Ascending aorta (tissue), 2 donors: ENCODE measurements around the gene AR. TPM values are rescaled to one million over a fixed set of nuclear protein-coding genes. Genes with fewer than 3 reads are reported as not detected.

ENCODE experiments used
- DNase-seq, 2 donors: peaks; one replicate each; pipeline ENCODE4 v3.0.0-alpha.2; 2019; ENCODE audit warnings: low spot score in 2 of 2
- H3K27ac ChIP-seq, 2 donors: fragments of 200-600 bp; sonication (generic); one replicate each; pipeline ENCODE4 v1.5.1; 2016 to 2017; ENCODE audit warnings: mild to moderate bottlenecking in 1 of 2
- H3K27me3 ChIP-seq: fragments of 200-600 bp; sonication (generic); one replicate; pipeline ENCODE4 v1.5.1; 2017
- H3K36me3 ChIP-seq, 2 donors: fragments of 200-600 bp; sonication (generic); one replicate each; pipeline ENCODE4 v1.5.1; 2016
- H3K4me1 ChIP-seq, 2 donors: fragments of 200-600 bp; sonication (generic); one replicate each; pipeline ENCODE4 v1.5.1; 2016 to 2017; ENCODE audit warnings: mild to moderate bottlenecking in 1 of 2
- H3K4me3 ChIP-seq, 2 donors: fragments of 200-600 bp; sonication (generic); one replicate each; pipeline ENCODE4 v1.5.1; 2016 to 2017; ENCODE audit warnings: mild to moderate bottlenecking in 1 of 2
- H3K9me3 ChIP-seq, 2 donors: fragments of 200-600 bp; sonication (generic); one replicate each; pipeline ENCODE4 v1.5.1; 2016
- CTCF ChIP-seq, 3 experiments: fragments of 200-600 bp in 2 of 3; fragments of 450-650 bp in 1 of 3; sonication (generic) in 2 of 3; IDR thresholded peaks; one replicate each; pipeline ENCODE4 v1.5.1; 2016 to 2019; ENCODE audit warnings: antibody characterized with exemption in 3 of 3, mild to moderate bottlenecking in 1 of 3, moderate library complexity in 1 of 3
- intact Hi-C: fragments of 100-400 bp; cut with DNase I; formaldehyde crosslinking; loops from one replicate; pipeline ENCODE4 v1.15.1; 2023
- total RNA-seq: library from RNA; depleted of rRNA; stranded (reverse); fragments of >200 nt; gene quantifications from one replicate; pipeline ENCODE4 v1.1.0, GENCODE V29; 2016

Gene AR
- total RNA-seq, 1 donor from 2014 or later, result 16.3 TPM

GRCh38 chrX:67730296-67730695 is 186.5 kb downstream of the AR start:
- intact Hi-C loops, result no loop called here
- Histone ChIP-seq H3K27ac (no peak overlapping the region), H3K9me3 (no peaks in the 10 kb centered on the region), H3K27me3 (no peaks in the 10 kb centered on the region), H3K4me1 (no peaks in the 10 kb centered on the region), H3K4me3 (no peak overlapping the region), H3K36me3 (no peaks in the 10 kb centered on the region)
- TF ChIP-seq CTCF (IDR thresholded peaks at IDR 0.05), result no peak
- no peak for DNase-seq

GRCh38 chrX:67731061-67731460 is 187.2 kb downstream of the AR start:
- no peak overlapping the region for H3K4me3 ChIP-seq
- intact Hi-C loops, result no loop called here
- H3K27ac ChIP-seq, result no peak overlapping the region
- H3K9me3 ChIP-seq, result no peaks in the 10 kb centered on the region
- H3K4me1 ChIP-seq, result no peaks in the 10 kb centered on the region
- H3K27me3 ChIP-seq, result no peaks in the 10 kb centered on the region
- no peaks in the 10 kb centered on the region for H3K36me3 ChIP-seq
- no peak for DNase-seq
- TF ChIP-seq CTCF (IDR thresholded peaks at IDR 0.05), result no peak

- H3K4me3 ChIP-seq, result no peak overlapping the region
- DNase-seq, result no peak
- H3K27ac ChIP-seq, result no peak overlapping the region
- H3K9me3 ChIP-seq, result no peaks in the 10 kb centered on the region
- intact Hi-C loops, result no loop called here
- TF ChIP-seq CTCF (IDR thresholded peaks at IDR 0.05), result no peak
- no peaks in the 10 kb centered on the region for H3K27me3 ChIP-seq
- no peaks in the 10 kb centered on the region for H3K4me1 ChIP-seq
- no peaks in the 10 kb centered on the region for H3K36me3 ChIP-seq
Observed at GRCh38 chrX:67732864-67733263, 189.0 kb downstream of the AR start.

- no peak for DNase-seq
- TF ChIP-seq CTCF (IDR thresholded peaks at IDR 0.05), result no peak
- H3K9me3 ChIP-seq, result no peaks in the 10 kb centered on the region
- H3K27me3 ChIP-seq, result no peaks in the 10 kb centered on the region
- no peaks in the 10 kb centered on the region for H3K4me1 ChIP-seq
- H3K4me3 ChIP-seq, result no peak overlapping the region
- H3K27ac ChIP-seq, result no peak overlapping the region
- H3K36me3 ChIP-seq, result no peaks in the 10 kb centered on the region
- intact Hi-C loops, result no loop called here
Observed at GRCh38 chrX:67734111-67734753, 190.4 kb downstream of the AR start.

GRCh38 chrX:67749536-67749935 is 205.7 kb downstream of the AR start:
- peaks cover 0 to 9% of the 10 kb centered on the region in 2 donors for H3K9me3 ChIP-seq
- no peaks in the 10 kb centered on the region for H3K27me3 ChIP-seq
- no peak for DNase-seq
- intact Hi-C loops, result no loop called here
- no peak for TF ChIP-seq CTCF (IDR thresholded peaks at IDR 0.05)
- H3K4me3 ChIP-seq, result no peak overlapping the region
- H3K4me1 ChIP-seq, result no peaks in the 10 kb centered on the region
- no peak overlapping the region for H3K27ac ChIP-seq
- H3K36me3 ChIP-seq, result no peaks in the 10 kb centered on the region

GRCh38 chrX:67750694-67751093 is 206.9 kb downstream of the AR start:
- Histone ChIP-seq H3K4me3 (no peak overlapping the region), H3K27ac (no peak overlapping the region), H3K9me3 (peaks cover 0 to 9% of the 10 kb centered on the region in 2 donors), H3K36me3 (no peaks in the 10 kb centered on the region), H3K4me1 (no peaks in the 10 kb centered on the region), H3K27me3 (no peaks in the 10 kb centered on the region)
- intact Hi-C loops, result no loop called here
- no peak for DNase-seq
- TF ChIP-seq CTCF (IDR thresholded peaks at IDR 0.05), result no peak
